DND-41 (cell line): ENCODE results near the gene CDCA3.

Experiments
- ATAC-seq: fragments of 200-7000 bp; cut with Tn5 transposase; 3 replicates; pipeline ENCODE4 v1.9.1; 2021; ENCODE audit warnings: low read depth; ENCODE audit not compliant: insufficient read depth
- DNase-seq: peaks from one replicate; pipeline ENCODE4 v3.0.0-alpha.2; 2020
- H2AFZ ChIP-seq: 2 replicates; pipeline ENCODE4 v1.6.0; 2012; ENCODE audit warnings: low read depth, low read length
- H3K27ac ChIP-seq: 2 replicates; pipeline ENCODE4 v1.5.1; 2012; ENCODE audit warnings: low read length, inconsistent platforms
- H3K27me3 ChIP-seq: fragments of 200-600 bp; sonication (generic); 2 replicates; pipeline ENCODE4 v1.6.0; 2012; ENCODE audit warnings: low read length, mild to moderate bottlenecking, inconsistent platforms; ENCODE audit not compliant: insufficient read depth, poor library complexity
- H3K36me3 ChIP-seq: 2 replicates; pipeline ENCODE4 v1.5.1; 2012; ENCODE audit warnings: low read length, inconsistent platforms; ENCODE audit not compliant: insufficient read depth
- H3K4me1 ChIP-seq: 2 replicates; pipeline ENCODE4 v1.5.1; 2012; ENCODE audit warnings: mild to moderate bottlenecking, low read length; ENCODE audit not compliant: insufficient read depth
- H3K4me2 ChIP-seq: 2 replicates; pipeline ENCODE4 v1.6.0; 2012; ENCODE audit warnings: mild to moderate bottlenecking, moderate library complexity, low read length, inconsistent platforms; ENCODE audit not compliant: insufficient read depth
- H3K4me3 ChIP-seq, 2 experiments: fragments of 200-600 bp in 1 of 2; shearing (Covaris generic) in 1 of 2; 2 replicates each; pipeline ENCODE4 v1.5.1; 2012 to 2016; ENCODE audit warnings: inconsistent platforms in 2 of 2, low read length in 2 of 2, mild to moderate bottlenecking in 2 of 2, low read depth in 1 of 2, moderate library complexity in 1 of 2
- H3K79me2 ChIP-seq: 2 replicates; pipeline ENCODE4 v1.6.0; 2012; ENCODE audit warnings: low read length, inconsistent platforms; ENCODE audit not compliant: insufficient read depth
- H3K9ac ChIP-seq: 2 replicates; pipeline ENCODE4 v1.6.0; 2012; ENCODE audit warnings: low read depth, mild to moderate bottlenecking, inconsistent platforms, low read length, moderate library complexity
- H3K9me3 ChIP-seq: 2 replicates; pipeline ENCODE4 v1.5.1; 2012; ENCODE audit warnings: low read length, moderate library complexity, mild to moderate bottlenecking, inconsistent platforms; ENCODE audit not compliant: insufficient read depth, severe bottlenecking
- H4K20me1 ChIP-seq: 2 replicates; pipeline ENCODE4 v1.6.0; 2012; ENCODE audit warnings: low read length; ENCODE audit not compliant: insufficient read depth
- CTCF ChIP-seq: IDR thresholded peaks from 2 replicates; pipeline ENCODE4 v1.5.1; 2012; ENCODE audit warnings: borderline replicate concordance, low read length, moderate library complexity, mild to moderate bottlenecking; ENCODE audit not compliant: poor library complexity, severe bottlenecking; ENCODE audit errors: extremely low read depth
- EZH2 ChIP-seq: IDR thresholded peaks from 3 replicates; pipeline ENCODE4 v1.6.1; 2012; ENCODE audit warnings: borderline replicate concordance, low read depth, mild to moderate bottlenecking, moderate library complexity, low read length, inconsistent platforms; ENCODE audit not compliant: severe bottlenecking

Gene CDCA3

DNA sequence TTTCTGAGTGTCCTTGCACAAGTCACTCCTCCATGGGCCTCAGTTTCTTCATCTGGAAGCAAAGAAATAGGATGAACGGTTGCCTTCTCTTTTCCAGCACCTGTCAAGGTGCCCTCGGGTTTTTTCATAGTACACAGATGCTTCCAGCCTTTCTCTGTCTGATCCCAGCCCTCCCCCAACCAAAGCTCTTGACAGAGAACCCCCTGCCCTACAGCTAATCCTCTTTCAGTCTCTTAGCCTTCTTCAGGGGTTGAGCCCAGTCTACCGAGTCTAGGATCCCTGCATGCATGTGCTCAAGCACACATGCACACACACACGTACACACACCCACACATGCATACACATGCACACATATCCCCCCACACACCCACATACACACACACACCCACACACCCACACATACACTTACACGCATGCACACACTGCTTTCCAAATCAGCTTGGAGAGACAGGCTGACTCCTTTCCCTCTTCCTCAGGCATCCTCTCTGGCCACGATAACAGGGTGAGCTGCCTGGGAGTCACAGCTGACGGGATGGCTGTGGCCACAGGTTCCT is 4.7 kb downstream of the CDCA3 start:
- Histone ChIP-seq H3K27me3 (no peaks in the 10 kb centered on the region), H3K4me1 (peaks cover 19% of the 10 kb centered on the region), H4K20me1 (peaks cover 7% of the 10 kb centered on the region; the same call in 1 of the 2 replicates), H3K4me2 (no peak overlapping the region), H3K9ac (no peak overlapping the region), H3K79me2 (peaks cover 24% of the 10 kb centered on the region), H2AFZ (no peak overlapping the region), H3K27ac (no peak overlapping the region), H3K36me3 (peaks cover 45% of the 10 kb centered on the region), H3K9me3 (no peaks in the 10 kb centered on the region), H3K4me3 (no peak overlapping the region)
- no peak for TF ChIP-seq CTCF
- no peak for TF ChIP-seq EZH2
- DNase-seq (no peak), ATAC-seq (no peak)

GRCh38 chr12:6845395-6845794 is 5.7 kb downstream of the CDCA3 start:
- DNase-seq (no peak), ATAC-seq (no peak)
- Histone ChIP-seq H2AFZ (no peak overlapping the region), H3K9me3 (no peaks in the 10 kb centered on the region), H3K4me3 (no peak overlapping the region), H4K20me1 (peaks cover 3% of the 10 kb centered on the region; the same call in 1 of the 2 replicates), H3K4me2 (no peak overlapping the region), H3K27me3 (no peaks in the 10 kb centered on the region), H3K9ac (no peak overlapping the region), H3K36me3 (peaks cover 41% of the 10 kb centered on the region), H3K79me2 (peaks cover 17% of the 10 kb centered on the region), H3K27ac (no peak overlapping the region), H3K4me1 (peaks cover 14% of the 10 kb centered on the region)
- TF ChIP-seq CTCF (no peak), EZH2 (no peak)

DNA sequence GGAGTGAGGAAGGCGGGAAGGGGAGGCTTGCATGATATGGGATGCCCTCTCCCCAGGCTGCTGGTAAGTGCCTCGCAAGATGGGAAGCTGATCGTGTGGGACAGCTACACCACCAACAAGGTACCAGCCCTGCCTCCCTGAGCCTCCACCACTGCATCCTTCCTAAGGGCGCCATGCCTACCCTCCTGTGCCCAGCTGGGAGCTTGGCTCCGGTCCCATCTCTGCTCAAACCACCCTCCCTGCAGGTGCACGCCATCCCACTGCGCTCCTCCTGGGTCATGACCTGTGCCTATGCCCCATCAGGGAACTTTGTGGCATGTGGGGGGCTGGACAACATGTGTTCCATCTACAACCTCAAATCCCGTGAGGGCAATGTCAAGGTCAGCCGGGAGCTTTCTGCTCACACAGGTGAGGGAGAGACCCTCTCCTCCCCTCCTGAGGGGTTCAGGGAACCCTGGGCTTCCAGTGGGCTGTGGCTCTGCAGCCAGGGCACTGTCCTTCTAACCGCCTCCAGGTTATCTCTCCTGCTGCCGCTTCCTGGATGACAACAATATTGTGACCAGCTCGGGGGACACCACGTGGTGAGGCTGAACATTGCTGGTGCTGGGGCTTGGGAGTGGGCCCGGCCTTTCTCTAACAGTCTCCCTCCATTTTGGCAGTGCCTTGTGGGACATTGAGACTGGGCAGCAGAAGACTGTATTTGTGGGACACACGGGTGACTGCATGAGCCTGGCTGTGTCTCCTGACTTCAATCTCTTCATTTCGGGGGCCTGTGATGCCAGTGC is 7.8 kb downstream of the CDCA3 start:
- no peak overlapping the region for H2AFZ ChIP-seq
- ATAC-seq: peak; percentile 36
- no peak for DNase-seq
- H3K27ac ChIP-seq: no peak overlapping the region
- peaks cover 20% of the 10 kb centered on the region for H3K36me3 ChIP-seq
- H3K9ac ChIP-seq: no peak overlapping the region
- no peak overlapping the region for H3K4me3 ChIP-seq
- H3K4me1 ChIP-seq: no peaks in the 10 kb centered on the region
- H3K4me2 ChIP-seq: no peak overlapping the region
- no peaks in the 10 kb centered on the region for H3K79me2 ChIP-seq
- H3K9me3 ChIP-seq: no peaks in the 10 kb centered on the region
- H3K27me3 ChIP-seq: peaks cover 4% of the 10 kb centered on the region
- TF ChIP-seq CTCF (no peak), EZH2 (no peak)
- H4K20me1 ChIP-seq: no peaks in the 10 kb centered on the region

DNA sequence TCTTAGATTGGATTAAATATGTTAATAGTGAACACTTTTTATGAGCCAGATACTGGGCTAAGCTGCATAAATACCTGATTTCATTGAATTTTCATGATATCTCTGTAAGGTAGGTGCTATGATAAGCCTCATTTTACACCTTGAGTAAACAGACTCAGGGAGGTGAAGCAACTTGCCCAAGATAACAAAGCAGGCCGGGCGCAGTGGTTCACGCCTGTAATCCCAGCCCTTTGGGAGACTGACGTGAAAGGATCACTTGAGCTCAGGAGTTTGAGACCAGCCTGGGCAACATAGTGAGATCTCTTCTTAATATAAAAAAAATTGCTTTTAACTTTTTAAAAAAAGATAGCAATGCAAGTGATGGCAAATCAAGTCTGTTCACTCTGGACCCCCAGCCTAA is 9.0 kb downstream of the CDCA3 start:
- Histone ChIP-seq H3K27ac (no peak overlapping the region), H3K36me3 (peaks cover 8% of the 10 kb centered on the region), H4K20me1 (no peaks in the 10 kb centered on the region), H2AFZ (no peak overlapping the region), H3K4me1 (no peaks in the 10 kb centered on the region), H3K4me3 (no peak overlapping the region), H3K4me2 (no peak overlapping the region), H3K9me3 (no peaks in the 10 kb centered on the region), H3K27me3 (peaks cover 4% of the 10 kb centered on the region), H3K79me2 (no peaks in the 10 kb centered on the region), H3K9ac (no peak overlapping the region)
- DNase-seq: no peak
- ATAC-seq: no peak
- TF ChIP-seq EZH2: no peak
- TF ChIP-seq CTCF: no peak
